K562 (cell line): ENCODE results near the gene SMIM12. TPM values are rescaled to one million over a fixed set of nuclear protein-coding genes. Genes with fewer than 3 reads are reported as not detected.
A peak's percentile ranks its signal among the peaks of the same experiment; 100 is the strongest.

Source experiments
- CBFA2T2 ChIP-seq: fragments of 450-650 bp; conservative IDR thresholded peaks from 2 replicates; pipeline ENCODE4 v1.6.1; 2017; ENCODE audit warnings: mild to moderate bottlenecking
- CEBPZ ChIP-seq: fragments of 150-350 bp; IDR thresholded peaks from 2 replicates; pipeline ENCODE4 v1.6.1; 2014; ENCODE audit warnings: low read depth, mild to moderate bottlenecking, low read length, borderline replicate concordance
- FUS ChIP-seq: fragments of 200-400 bp; formaldehyde crosslinking; optimal IDR thresholded peaks from 2 replicates; pipeline ENCODE3; 2017; ENCODE audit warnings: low read depth, low read length
- MAFK ChIP-seq: IDR thresholded peaks from 2 replicates; pipeline ENCODE4 v1.6.1; 2011; ENCODE audit warnings: low read length, improper control_type of control experiment
- NR2C2 ChIP-seq, 2 experiments: fragments of 200-800 bp in 1 of 2; sonication (Bioruptor generic) in 1 of 2; sonication (generic) in 1 of 2; formaldehyde crosslinking in 1 of 2; IDR thresholded peaks; 2 replicates each; pipeline versions ENCODE4 v1.6.1 to v1.8.0; 2016 to 2022; ENCODE audit warnings: mild to moderate bottlenecking in 1 of 2, missing compliant biosample characterization in 1 of 2, missing genetic modification characterization in 1 of 2, missing genetic modification reagents in 1 of 2
- RB1 ChIP-seq: fragments of 450-650 bp; IDR thresholded peaks from 2 replicates; pipeline ENCODE4 v1.6.1; 2017; ENCODE audit warnings: low read depth, mild to moderate bottlenecking
- RCOR1 ChIP-seq, 2 experiments: IDR thresholded peaks; 2 replicates each; pipeline ENCODE4 v1.6.1; 2012; ENCODE audit warnings: low read depth in 2 of 2, low read length in 2 of 2, borderline replicate concordance in 1 of 2, improper control_type of control experiment in 1 of 2
- SMARCB1 ChIP-seq: IDR thresholded peaks from 2 replicates; pipeline ENCODE4 v1.6.1; 2011; ENCODE audit warnings: improper control_type of control experiment, low read depth; ENCODE audit not compliant: insufficient read length
- TCF3 ChIP-seq: sonication (generic); formaldehyde crosslinking; IDR thresholded peaks from 2 replicates; pipeline ENCODE4 v1.4.0; 2020; ENCODE audit warnings: mild to moderate bottlenecking, missing genetic modification reagents
- ZBTB40 ChIP-seq, 2 experiments: fragments of 450-650 bp in 1 of 2; sonication (generic) in 1 of 2; formaldehyde crosslinking in 1 of 2; IDR thresholded peaks; 2 replicates each; pipeline versions ENCODE4 v1.7.1 to v1.9.0; 2016 to 2022; ENCODE audit warnings: inconsistent platforms in 1 of 2, mild to moderate bottlenecking in 1 of 2, missing genetic modification reagents in 1 of 2
- ZNF174 ChIP-seq: fragments of 250-450 bp; sonication (Bioruptor Pico); IDR thresholded peaks from 2 replicates; pipeline ENCODE4 v1.4.0; 2020; ENCODE audit warnings: mild to moderate bottlenecking
- ZNF239 ChIP-seq: fragments of 250-450 bp; sonication (Bioruptor Pico); IDR thresholded peaks from 2 replicates; pipeline ENCODE4 v1.4.0; 2020; ENCODE audit warnings: mild to moderate bottlenecking
- ZNF766 ChIP-seq: fragments of 200-800 bp; sonication (Bioruptor generic); conservative IDR thresholded peaks from 2 replicates; pipeline ENCODE4 v1.6.1; 2016; ENCODE audit warnings: missing genetic modification characterization, missing compliant biosample characterization
- ZSCAN32 ChIP-seq: fragments of 450-650 bp; formaldehyde crosslinking; IDR thresholded peaks from 2 replicates; pipeline ENCODE4 v1.4.0; 2020; ENCODE audit warnings: mild to moderate bottlenecking, moderate library complexity
- polyA plus RNA-seq, 8 experiments: library from polyadenylated mRNA; depleted of rRNA in 4 of 8; stranded (reverse) in 5 of 8; unstranded in 3 of 8; fragments of >200 nt; fragmentation: Nextera tagmentation in 2 of 8; fragmentation: Illumina TruSeq in 1 of 8; extraction: Ambion mirVana in 2 of 8; extraction: Trizol in 1 of 8; gene quantifications; 2 replicates each; pipeline versions ENCODE4 v1.2.1 to v1.2.3, GENCODE V29; 2011 to 2014; ENCODE audit warnings: inconsistent platforms in 1 of 8, missing spikeins in 1 of 8
- total RNA-seq, 7 experiments: library from RNA; depleted of rRNA in 6 of 7; stranded (reverse); fragments of >200 nt in 6 of 7; fragmentation: Illumina TruSeq in 2 of 7; extraction: Trizol in 2 of 7; gene quantifications; 2 replicates each; pipeline versions ENCODE4 v1.2.1 to v1.2.3, GENCODE V29; 2011 to 2021; ENCODE audit warnings: low replicate concordance in 1 of 7

Gene SMIM12
- total and polyA plus RNA-seq, 9 of the 15 experiments (the other 6 are each of a cell fraction or from before 2014, with no cell fraction given): 51.7 to 112 (median 63.9) TPM

GRCh38 chr1:34845131-34845901, 14.2 kb downstream of the SMIM12 start (continued):
- TF ChIP-seq CEBPZ (no peak), ZSCAN32 (CRISPR knock-in tag) (no peak), SMARCB1 (no peak), ZNF766 (CRISPR knock-in tag) (no peak), NR2C2 (CRISPR knock-in tag; IDR thresholded peaks at IDR 0.05) (no peak), NR2C2 (tag; IDR thresholded peaks at IDR 0.05) (0 out of 2 replicates have a peak, but pooled peaks have one; percentile 28), ZNF239 (peak; percentile 99), MAFK (no peak), RB1 (0 out of 2 replicates have a peak, but pooled peaks have one; percentile 23), FUS (no peak), ZBTB40 (IDR thresholded peaks at IDR 0.05) (no peak), ZBTB40 (CRISPR knock-in tag; IDR thresholded peaks at IDR 0.05) (no peak), CBFA2T2 (peak; percentile 57; the same call in 1 of the 2 replicates), ZNF174 (no peak), TCF3 (CRISPR knock-in tag) (peak; percentile 81), RCOR1 (IDR thresholded peaks at IDR 0.05; ENCODE audit: borderline replicate concordance in 1 of 2, low read depth in 2 of 2, low read length in 2 of 2) (peak in 1 of 2 experiments; percentile 92; a peak in 2 of 4 replicates)
